ENCODE results near the gene PPP2R3B. TPM values are rescaled to one million over a fixed set of nuclear protein-coding genes. Genes with fewer than 3 reads are reported as not detected.

Gene PPP2R3B
- total RNA-seq, 4 donors from 2014 or later: 37.6 to 106 (median 46.6) TPM

GRCh38 chrX:370244-370962, 16.3 kb downstream of the PPP2R3B start:
- no peak for DNase-seq (ENCODE audit: low spot score in 2 of 2)
- intact Hi-C loops (cut with DNase I; ENCODE audit: low total_unique reads): no loop called here
- no peak overlapping the region for H3K4me3 ChIP-seq (ENCODE audit: low read depth, poor library complexity, severe bottlenecking)
- TF ChIP-seq POLR2A (IDR thresholded peaks at IDR 0.05) (no peak), CTCF (IDR thresholded peaks at IDR 0.05) (no peak)
- WGBS, 2 donors: 93% methylated on average over 36 to 43 of the region's 43 CpGs

- intact Hi-C loops (cut with DNase I; ENCODE audit: low total_unique reads): no loop called here
- TF ChIP-seq POLR2A (IDR thresholded peaks at IDR 0.05) (no peak), CTCF (IDR thresholded peaks at IDR 0.05) (no peak)
- DNase-seq (ENCODE audit: low spot score in 2 of 2): no peak
- WGBS, 2 donors: 93% methylated on average over 34 of the region's 34 CpGs
- no peak overlapping the region for H3K4me3 ChIP-seq (ENCODE audit: low read depth, poor library complexity, severe bottlenecking)
Observed at GRCh38 chrX:369563-370101, 17.1 kb downstream of the PPP2R3B start.

DNA sequence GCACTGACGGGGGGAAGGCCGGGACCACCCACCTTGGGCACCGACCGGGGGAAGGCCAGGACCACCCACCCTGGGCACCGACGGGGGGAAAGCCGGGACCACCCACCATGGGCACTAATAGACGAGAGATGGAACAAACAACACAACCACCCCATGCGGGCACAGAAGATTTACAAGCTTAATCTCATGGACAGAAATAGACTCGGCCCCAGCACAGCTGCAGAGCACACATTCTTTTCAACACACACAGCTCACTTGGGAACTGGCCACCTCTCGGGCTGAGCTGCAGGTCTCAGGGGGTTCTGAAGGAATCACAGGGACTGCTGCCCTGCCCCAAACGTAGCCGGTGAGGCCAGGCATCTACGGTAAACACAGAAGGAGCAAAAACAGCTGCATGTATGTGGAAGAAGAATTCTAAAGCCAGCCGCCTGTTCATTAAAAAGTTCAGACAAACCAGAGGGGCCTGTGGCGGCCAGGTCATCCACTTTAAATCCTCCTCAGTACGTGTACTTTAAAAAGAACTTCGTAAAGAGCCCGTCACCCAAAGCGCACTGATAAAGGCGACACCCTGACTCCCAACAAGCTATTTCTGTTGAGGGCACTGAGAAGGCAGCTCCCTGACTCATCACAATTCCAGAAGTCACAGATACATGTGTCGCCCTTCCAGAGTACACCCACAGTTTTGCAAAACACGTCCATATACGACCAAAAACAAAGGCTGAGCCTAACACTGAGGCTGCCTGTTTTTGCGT, 17.7 kb downstream of the PPP2R3B start:
- intact Hi-C loops (cut with DNase I; ENCODE audit: low total_unique reads): no loop called here
- TF ChIP-seq CTCF (IDR thresholded peaks at IDR 0.05): no peak
- TF ChIP-seq POLR2A (IDR thresholded peaks at IDR 0.05): no peak
- WGBS, 2 donors: 60 to 63% methylated on average over 25 of the region's 25 CpGs
- H3K4me3 ChIP-seq (ENCODE audit: low read depth, poor library complexity, severe bottlenecking): no peak overlapping the region
- DNase-seq (ENCODE audit: low spot score in 2 of 2): no peak

DNA sequence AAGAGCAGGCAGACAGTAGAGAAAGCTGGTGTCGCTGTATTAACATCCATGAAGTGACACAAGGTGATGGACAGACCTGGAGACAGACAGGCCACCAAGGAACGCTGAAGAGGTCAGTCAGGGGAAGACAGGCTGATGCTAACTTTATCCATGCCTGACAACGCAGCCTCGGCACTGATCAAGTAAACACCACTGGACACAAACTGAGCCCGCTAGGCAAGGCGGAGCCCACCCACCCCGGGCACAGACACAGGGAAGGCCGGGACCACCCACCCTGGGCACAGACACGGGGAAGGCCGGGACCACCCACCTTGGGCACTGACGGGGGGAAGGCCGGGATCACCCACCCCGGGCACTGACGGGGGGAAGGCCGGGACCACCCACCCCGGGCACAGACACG, 18.8 kb downstream of the PPP2R3B start:
- intact Hi-C loops (cut with DNase I; ENCODE audit: low total_unique reads): no loop called here
- H3K4me3 ChIP-seq (ENCODE audit: low read depth, poor library complexity, severe bottlenecking): no peak overlapping the region
- 90 to 92% methylated on average over 15 of the region's 17 CpGs for WGBS, 2 donors
- TF ChIP-seq CTCF (IDR thresholded peaks at IDR 0.05) (no peak), POLR2A (IDR thresholded peaks at IDR 0.05) (no peak)
- no peak for DNase-seq (ENCODE audit: low spot score in 2 of 2)

GRCh38 chrX:367349-367748, 19.4 kb downstream of the PPP2R3B start:
- WGBS, 2 donors: 94 to 95% methylated on average over 16 of the region's 16 CpGs
- no peak for DNase-seq (ENCODE audit: low spot score in 2 of 2)
- intact Hi-C loops (cut with DNase I; ENCODE audit: low total_unique reads): no loop called here
- H3K4me3 ChIP-seq (ENCODE audit: low read depth, poor library complexity, severe bottlenecking): no peak overlapping the region
- TF ChIP-seq POLR2A (IDR thresholded peaks at IDR 0.05): no peak
- no peak for TF ChIP-seq CTCF (IDR thresholded peaks at IDR 0.05)
